ELF-1 (cell line): Measurements from ENCODE around the gene CASD1.

Experiments used
- DNase-seq: peaks from one replicate; pipeline ENCODE4 v3.0.0-alpha.2; 2016; ENCODE audit warnings: low read depth, low spot score

CASD1 gene

DNA sequence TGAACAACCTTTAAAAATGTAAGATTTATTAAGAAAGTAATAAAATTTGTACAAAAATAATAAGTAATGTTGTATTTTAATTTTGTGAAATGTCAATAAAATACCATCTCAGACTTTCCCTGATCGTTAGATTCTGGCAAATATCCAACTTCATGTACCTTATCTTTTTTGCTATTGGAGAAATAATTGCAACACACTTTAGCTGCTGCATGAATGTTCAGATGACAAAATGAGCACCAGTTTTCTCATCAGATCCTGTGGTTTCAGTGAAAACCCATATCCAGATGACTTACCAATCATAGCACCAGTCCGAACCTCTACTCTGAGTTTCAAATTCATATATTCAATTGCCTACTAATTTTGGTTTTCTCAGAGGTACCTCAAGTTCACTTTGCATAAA, 69.9 kb downstream of the CASD1 start:
- no peak for DNase-seq

DNA sequence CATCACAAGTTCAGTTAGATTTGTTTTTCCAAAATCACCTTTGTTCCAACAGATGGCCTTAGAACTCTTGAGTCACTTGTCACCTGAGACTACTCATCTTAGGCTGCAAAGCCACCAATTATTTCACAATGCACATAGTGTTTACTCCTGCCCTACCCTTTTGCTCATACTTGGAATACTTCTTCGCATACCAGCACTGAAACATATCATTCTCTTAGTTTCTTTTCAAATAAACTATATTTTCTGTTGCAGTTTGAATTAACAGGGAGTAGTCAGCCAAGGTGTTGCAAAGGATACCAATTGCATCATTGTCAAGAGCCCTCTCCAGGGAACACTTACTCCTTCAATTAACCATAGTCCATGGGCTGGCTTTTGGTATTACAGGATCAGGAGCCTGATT, 71.0 kb downstream of the CASD1 start:
- no peak for DNase-seq

DNA sequence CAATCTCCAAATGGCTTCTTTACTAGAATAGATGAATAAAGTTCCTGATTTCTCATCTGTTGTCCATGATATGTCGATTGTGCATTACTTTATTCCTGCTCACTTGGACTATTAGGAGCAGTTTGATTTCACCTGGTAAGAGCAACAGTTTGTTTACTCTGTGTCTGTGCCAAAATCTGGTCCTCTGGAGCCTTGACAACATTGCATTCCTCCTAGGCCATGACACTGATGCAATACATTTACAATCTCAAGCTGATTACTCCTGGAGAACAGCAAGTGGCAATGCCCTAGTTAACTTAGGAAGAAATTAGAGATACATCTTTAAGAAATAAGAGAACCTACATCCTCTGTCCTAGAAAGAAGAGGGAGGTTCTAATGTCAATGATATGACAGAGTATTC, 74.5 kb downstream of the CASD1 start:
- DNase-seq, result no peak

DNA sequence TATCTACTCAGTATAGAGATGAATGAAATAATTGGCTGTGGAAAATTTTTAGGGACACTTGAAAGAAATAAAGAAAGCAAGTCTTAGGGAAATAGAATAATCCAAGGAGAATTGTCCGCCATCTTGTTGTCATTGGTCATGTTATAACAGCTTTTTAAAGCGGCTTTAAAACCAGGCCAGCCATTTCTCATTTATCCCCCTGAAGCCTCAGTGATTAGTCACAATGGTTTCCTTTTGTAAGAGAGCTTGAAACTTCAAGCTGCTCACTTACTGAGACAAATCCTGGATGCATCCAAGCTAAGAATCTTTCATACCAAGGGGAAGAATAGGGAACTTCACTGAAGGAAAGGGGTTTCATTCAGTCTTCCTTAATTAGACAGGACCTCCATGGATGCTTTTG, 78.5 kb downstream of the CASD1 start:
- DNase-seq, result no peak

DNA sequence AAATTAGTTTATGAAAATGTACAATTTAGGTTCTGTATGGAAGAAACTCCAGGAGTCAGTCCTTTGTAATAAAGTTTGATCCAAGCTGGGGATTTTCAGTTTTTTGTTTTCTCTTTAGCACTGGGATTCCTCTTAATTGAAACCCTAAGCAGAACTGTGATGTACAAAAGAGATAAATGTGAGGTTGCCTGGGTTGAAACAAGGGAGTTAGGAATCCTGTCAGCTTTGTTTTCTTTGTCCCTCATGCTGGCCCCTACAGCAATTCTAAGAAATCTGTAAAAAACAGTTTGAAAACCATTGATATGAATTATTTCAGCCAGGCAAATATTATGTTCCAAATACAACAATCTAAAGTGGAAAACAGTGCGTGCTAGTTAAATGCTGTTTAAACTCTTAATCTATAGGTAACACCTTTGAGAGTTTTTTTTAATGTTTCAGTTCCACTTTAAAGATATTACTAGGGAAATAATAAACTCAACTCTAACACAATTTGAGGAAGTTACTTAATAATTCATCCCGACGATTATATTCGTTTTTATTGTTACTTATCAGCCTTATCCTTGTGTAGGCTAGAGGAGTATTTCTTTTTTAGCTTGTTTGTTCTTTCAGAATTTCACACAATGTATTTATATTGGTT, 81.0 kb downstream of the CASD1 start:
- DNase-seq, result no peak

DNA sequence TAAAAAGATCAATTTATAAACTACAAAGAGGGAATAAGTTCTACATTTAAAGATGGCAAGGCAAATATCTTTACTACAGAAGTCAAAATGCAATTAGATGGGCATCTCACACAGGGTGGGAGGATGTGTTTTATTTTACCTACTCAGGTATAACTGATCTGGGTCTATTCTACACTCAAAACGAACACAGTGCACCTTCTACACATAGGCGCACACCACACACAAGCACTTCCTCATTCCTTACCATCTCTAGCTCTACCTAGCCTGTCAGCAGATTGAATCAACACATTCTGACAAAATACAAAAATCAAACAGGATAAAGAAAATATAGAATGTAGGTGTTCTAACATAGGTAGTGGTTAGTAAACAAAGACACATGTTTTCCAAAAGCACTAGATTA, 81.6 kb downstream of the CASD1 start:
- no peak for DNase-seq

DNA sequence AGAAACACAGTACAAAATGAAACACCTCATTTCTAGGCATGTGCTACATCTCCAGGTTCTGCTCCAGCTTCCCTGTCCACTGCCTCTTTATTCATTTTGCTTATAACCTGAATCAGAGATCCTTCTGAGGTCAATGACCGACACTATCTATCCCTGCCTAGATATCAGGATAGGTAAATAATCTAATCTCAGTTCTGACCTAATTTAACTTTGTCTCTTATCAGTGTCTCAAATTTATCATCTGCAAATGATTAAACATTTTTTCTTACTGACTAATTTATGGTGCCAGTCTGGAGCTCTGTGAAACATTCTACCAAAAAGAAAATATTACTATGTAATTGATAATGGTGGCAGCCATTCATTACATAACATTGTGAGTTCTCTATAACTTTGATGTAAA, 85.3 kb downstream of the CASD1 start:
- DNase-seq, result no peak

DNA sequence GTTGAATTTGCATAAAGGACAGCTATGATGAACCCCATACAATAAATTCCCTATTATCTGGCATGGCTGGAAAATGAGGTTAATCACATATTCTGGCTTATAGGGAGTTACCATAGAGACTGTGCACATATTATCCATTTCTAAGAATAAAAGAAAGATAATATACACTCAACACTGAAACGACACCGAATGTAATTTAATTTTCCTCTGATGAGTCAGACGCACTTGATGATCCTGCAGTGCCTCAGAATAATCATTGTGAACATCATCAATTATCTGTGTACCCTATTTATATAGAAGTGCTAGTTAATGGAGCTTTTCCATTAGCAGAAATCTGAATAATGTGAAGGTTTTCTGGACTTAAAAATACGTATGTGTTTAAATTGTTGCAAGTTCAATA, 86.1 kb downstream of the CASD1 start:
- DNase-seq, result no peak

DNA sequence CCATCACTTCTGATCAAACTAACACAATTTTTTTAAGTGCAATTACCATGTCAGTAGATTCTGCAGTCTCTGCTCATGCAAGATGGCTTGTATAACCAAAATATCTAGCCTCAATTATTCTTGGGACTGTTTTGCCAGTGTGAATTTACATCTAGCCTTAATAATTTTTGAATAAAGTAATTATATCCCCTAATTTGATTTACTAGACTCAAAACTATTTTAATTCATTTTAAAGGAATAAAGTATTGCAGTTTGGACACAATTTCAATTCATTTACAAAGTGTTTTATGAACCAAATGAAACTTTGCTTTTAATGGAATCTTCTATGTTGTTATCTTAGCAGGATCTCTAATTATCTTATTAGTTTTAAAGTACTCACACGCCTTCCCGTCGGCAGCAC, 90.7 kb downstream of the CASD1 start:
- no peak for DNase-seq

DNA sequence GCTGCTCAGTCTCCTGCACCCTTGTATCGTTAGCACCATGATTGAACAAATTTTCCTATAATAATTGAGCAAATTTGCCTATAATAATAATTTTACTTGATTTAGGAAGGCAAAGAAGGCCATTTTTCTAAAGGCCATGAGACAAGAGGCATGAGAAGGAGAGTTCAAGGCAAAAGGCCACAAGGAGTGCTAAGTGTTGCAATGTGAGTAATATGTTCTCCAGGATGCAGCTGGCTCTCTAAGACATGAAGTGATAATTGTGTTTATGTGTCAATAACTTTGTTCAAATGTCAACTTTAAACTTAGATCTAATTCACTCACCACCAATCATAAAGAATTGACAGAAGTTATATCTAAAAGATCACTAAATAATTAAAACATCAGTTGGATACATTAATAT, 92.6 kb downstream of the CASD1 start:
- DNase-seq, result no peak

DNA sequence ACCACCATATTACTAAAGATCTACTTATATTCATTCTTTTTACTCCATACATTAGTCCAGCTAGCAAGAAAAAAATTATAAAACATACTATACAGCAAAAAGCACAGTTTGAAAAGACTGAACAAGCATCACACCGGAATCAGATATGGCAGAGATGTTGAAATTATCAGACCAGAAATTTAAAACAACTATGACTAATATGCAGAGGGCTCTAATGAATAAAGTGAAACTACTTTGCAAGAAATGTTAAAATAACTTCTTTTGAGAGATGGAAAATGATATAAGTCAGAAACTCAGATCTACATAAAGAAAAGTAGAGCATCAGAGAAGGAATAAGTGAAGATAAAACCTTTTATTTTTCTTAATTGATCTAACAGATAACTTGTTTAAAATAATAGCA, 95.4 kb downstream of the CASD1 start:
- no peak for DNase-seq
